ENCODE data around the gene TP53RK. TPM values are rescaled to one million over a fixed set of nuclear protein-coding genes. Genes with fewer than 3 reads are reported as not detected.

TP53RK gene
- total RNA-seq, 2 donors from 2014 or later: 6.6 to 11.7 TPM

DNA sequence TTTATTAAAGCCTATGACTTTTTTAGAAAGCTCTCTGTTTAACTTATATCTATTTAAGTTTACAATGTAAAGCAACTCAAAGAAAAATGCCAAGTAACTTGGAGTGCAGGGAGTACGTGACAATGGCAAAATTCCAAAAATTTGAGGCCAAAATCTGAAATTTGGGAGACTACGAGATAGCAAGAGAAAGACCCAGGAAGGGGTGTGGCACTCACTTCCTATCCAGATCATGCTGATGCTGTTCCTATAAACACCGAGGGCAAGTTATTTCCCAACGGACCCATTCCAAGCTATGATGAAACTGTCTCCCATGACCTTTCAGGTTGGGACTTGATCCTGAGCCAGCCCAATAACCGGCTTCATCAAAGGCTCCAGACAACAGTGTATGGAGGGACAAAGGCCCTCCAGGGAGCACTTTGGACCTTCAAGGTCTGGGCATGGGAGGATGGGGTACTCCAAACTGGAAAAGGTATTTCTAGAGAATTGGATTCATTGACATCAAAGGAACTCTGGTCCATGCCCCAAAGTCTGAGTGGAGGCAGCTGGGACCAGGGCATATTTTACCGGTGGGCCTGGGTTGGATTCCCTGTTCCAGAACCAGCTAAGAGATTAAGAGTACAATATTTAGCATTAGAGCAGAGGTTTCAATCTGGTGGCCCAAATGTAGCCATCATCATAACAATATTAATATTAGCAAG, 22.3 kb downstream of the TP53RK start:
- Histone ChIP-seq H3K9me3 (peaks cover 0 to 8% (median 0%) of the 10 kb centered on the region in 3 donors), H3K27me3 (no peaks in the 10 kb centered on the region), H3K36me3 (replicated peaks in 1 of 2; ENCODE audit: insufficient read depth in 1 of 2, low read depth in 2 of 2) (no peaks in the 10 kb centered on the region), H3K4me3 (no peak overlapping the region), H3K27ac (no peak overlapping the region), H3K4me1 (peaks cover 12% of the 10 kb centered on the region)
- intact Hi-C loops (cut with DNase I): no loop called here
- TF ChIP-seq, protein P1, sequence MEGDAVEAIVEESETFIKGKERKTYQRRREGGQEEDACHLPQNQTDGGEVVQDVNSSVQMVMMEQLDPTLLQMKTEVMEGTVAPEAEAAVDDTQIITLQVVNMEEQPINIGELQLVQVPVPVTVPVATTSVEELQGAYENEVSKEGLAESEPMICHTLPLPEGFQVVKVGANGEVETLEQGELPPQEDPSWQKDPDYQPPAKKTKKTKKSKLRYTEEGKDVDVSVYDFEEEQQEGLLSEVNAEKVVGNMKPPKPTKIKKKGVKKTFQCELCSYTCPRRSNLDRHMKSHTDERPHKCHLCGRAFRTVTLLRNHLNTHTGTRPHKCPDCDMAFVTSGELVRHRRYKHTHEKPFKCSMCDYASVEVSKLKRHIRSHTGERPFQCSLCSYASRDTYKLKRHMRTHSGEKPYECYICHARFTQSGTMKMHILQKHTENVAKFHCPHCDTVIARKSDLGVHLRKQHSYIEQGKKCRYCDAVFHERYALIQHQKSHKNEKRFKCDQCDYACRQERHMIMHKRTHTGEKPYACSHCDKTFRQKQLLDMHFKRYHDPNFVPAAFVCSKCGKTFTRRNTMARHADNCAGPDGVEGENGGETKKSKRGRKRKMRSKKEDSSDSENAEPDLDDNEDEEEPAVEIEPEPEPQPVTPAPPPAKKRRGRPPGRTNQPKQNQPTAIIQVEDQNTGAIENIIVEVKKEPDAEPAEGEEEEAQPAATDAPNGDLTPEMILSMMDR (IDR thresholded peaks at IDR 0.05): no peak
- no peak for TF ChIP-seq POLR2A (IDR thresholded peaks at IDR 0.05)
- DNase-seq (no peak), ATAC-seq (no peak)
- 71 to 79% methylated on average over 5 to 6 of the region's 6 CpGs for WGBS, 2 donors

DNA sequence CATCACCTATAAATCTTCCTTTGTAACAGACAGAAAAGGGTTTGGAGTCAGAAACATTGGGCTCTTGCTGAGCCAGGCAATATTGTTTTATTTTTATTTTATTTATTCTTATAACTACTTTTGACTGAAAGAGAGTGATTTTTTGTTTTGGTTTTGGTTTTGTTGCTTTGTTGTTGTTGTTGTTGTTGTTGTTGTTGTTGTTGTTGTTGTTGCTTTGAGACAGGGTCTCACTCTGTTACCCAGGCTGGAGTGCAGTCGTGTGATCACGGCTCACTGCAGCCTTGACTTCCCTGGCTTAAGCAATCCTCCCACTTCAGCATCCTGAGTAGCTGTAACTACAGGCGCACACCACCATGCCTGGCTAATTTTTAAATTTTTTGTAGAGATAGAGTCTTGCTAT, 22.9 kb downstream of the TP53RK start:
- peaks cover 6% of the 10 kb centered on the region for H3K4me1 ChIP-seq
- ATAC-seq (no peak), DNase-seq (no peak)
- no peaks in the 10 kb centered on the region for H3K36me3 ChIP-seq (replicated peaks in 1 of 2; ENCODE audit: insufficient read depth in 1 of 2, low read depth in 2 of 2)
- no peak overlapping the region for H3K4me3 ChIP-seq
- no peak overlapping the region for H3K27ac ChIP-seq
- no peak for TF ChIP-seq POLR2A (IDR thresholded peaks at IDR 0.05)
- TF ChIP-seq, protein P1 (IDR thresholded peaks at IDR 0.05): no peak
- intact Hi-C loops (cut with DNase I): no loop called here
- 88 to 96% methylated on average over 3 of the region's 3 CpGs for WGBS, 2 donors
- H3K27me3 ChIP-seq: no peaks in the 10 kb centered on the region
- peaks cover 0 to 8% (median 0%) of the 10 kb centered on the region in 3 donors for H3K9me3 ChIP-seq

DNA sequence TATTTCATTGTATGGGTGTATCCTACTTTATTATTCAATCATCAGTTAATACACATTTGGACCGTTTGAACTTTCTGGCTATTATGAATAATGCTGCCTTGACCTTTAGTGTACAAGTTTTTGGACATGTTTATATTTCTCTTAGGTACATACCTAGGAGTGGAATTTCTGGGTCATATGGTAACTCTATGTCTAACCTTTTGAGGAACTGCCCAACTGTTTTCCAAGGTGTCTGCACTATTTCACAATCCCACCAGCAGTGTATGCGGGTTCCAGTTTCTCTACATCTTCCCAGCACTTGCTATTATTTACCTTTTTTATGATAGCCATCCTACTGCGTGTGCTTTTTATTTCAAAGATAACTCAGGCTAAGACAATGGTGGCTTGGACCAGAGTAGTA, 23.6 kb downstream of the TP53RK start:
- no peaks in the 10 kb centered on the region for H3K4me1 ChIP-seq
- H3K4me3 ChIP-seq: no peak overlapping the region
- WGBS, 2 donors: 79 to 81% methylated on average over 3 of the region's 3 CpGs
- H3K36me3 ChIP-seq (replicated peaks in 1 of 2; ENCODE audit: insufficient read depth in 1 of 2, low read depth in 2 of 2): no peaks in the 10 kb centered on the region
- intact Hi-C loops (cut with DNase I): no loop called here
- H3K27me3 ChIP-seq: no peaks in the 10 kb centered on the region
- H3K9me3 ChIP-seq: peaks cover 0 to 8% (median 0%) of the 10 kb centered on the region in 3 donors
- TF ChIP-seq POLR2A (IDR thresholded peaks at IDR 0.05): no peak
- TF ChIP-seq, protein P1 (IDR thresholded peaks at IDR 0.05): no peak
- no peak overlapping the region for H3K27ac ChIP-seq
- DNase-seq (no peak), ATAC-seq (no peak)

DNA sequence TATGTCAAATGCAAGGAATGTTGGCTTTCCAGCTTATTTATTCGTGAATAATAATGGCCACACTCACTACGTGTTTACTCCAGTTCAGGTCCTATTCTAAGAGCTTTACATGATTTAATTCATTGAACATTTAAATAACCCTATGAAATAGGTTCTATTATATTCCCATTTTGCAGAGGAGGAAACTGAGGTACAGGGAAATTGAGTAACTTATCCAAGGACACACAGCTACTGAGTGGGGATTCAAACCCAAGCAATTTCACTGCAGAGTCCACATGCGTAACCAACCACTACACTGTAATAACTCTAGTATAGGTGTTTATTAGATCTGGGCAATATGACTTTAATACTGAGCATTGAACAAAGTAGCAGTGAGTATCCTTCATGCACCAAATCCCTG, 25.7 kb downstream of the TP53RK start:
- no peak for TF ChIP-seq POLR2A (IDR thresholded peaks at IDR 0.05)
- TF ChIP-seq, protein P1 (IDR thresholded peaks at IDR 0.05): no peak

DNA sequence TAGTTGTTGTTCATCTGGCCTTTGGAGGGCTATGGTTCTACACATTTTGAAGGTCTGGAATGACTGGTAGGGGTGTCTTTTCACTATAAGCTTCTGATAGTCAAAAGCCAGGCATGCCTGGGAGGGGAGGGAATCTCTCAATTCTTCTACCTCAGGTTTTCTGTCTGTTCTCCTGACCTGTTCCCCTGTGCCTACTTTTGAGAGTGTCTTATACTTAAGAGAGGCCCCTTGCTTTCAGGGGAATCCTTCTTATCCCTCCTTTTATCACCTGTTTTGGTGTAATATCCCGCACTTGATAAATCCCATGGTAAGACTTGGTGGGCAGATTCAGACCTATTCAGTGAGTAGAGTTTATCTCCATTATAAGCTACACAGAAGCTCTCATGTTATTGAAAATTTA, 27.6 kb downstream of the TP53RK start:
- intact Hi-C loops (cut with DNase I): no loop called here
- WGBS, 2 donors: 95 to 100% methylated on average over 1 of the region's 1 CpG
- Histone ChIP-seq H3K4me1 (no peaks in the 10 kb centered on the region), H3K4me3 (no peak overlapping the region), H3K27ac (no peak overlapping the region), H3K36me3 (replicated peaks in 1 of 2; ENCODE audit: insufficient read depth in 1 of 2, low read depth in 2 of 2) (no peaks in the 10 kb centered on the region), H3K27me3 (no peaks in the 10 kb centered on the region), H3K9me3 (no peaks in the 10 kb centered on the region)
- TF ChIP-seq, protein P1 (IDR thresholded peaks at IDR 0.05): no peak
- no peak for TF ChIP-seq POLR2A (IDR thresholded peaks at IDR 0.05)
- DNase-seq: no peak
- ATAC-seq: no peak

More for the DNA sequence above, 25.7 kb downstream of the TP53RK start:
- Histone ChIP-seq H3K27me3 (no peaks in the 10 kb centered on the region), H3K36me3 (replicated peaks in 1 of 2; ENCODE audit: insufficient read depth in 1 of 2, low read depth in 2 of 2) (no peaks in the 10 kb centered on the region), H3K4me3 (no peak overlapping the region), H3K9me3 (no peaks in the 10 kb centered on the region), H3K4me1 (no peaks in the 10 kb centered on the region), H3K27ac (no peak overlapping the region)
- DNase-seq (no peak), ATAC-seq (no peak)
- WGBS, 2 donors: 88 to 92% methylated on average over 3 of the region's 3 CpGs
- intact Hi-C loops (cut with DNase I): no loop called here

Data from body of pancreas (tissue), 4 donors.